GM19193 (cell line): ENCODE measurements around the gene LRRC74B.

Experiments used
- POLR2A ChIP-seq: IDR thresholded peaks from 4 replicates; pipeline ENCODE4 v1.6.1; 2011; ENCODE audit not compliant: insufficient read depth, insufficient read length; ENCODE audit errors: extremely low read depth

Gene LRRC74B

DNA sequence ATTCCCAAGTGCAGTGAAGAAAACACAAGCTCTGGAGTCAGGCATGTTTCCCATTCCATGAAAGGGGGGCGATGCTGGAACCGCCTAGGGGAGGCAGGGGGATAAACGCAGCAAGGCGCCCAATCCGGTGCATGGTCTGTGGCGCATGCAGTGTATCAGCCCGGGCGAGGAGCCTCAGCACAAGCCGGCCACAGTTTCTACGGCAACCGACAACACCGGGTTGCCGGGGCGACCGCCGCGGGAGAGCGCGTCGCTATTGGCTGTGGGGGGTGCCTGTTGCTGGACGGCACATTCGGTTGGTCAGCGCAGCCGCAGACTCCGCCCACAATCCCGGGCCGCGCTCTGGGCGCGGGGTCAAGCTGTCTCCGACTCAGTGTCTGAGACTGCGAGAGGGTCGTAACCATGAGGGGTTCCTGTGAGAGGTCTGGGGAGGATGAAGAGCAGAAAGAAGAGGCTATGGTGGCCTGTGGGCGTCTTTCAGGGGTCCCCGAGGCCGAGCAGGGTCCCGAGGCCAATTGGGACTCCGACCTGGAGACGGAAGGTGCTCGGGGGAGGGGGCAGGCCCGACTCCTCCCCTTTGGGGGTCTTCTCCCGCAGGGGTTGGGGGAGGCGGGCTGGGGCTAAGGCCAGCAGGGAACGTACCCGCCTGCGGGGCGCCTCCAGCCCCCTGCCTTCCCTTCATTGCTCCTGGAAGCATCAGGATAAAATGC is at the start of gene LRRC74B:
Gene LRRC74B, plus strand, starts transcription at position 362 of the 710 bp plus-strand sequence. Its CDS starts 41 bp downstream, at position 403.
- no peak for TF ChIP-seq POLR2A

DNA sequence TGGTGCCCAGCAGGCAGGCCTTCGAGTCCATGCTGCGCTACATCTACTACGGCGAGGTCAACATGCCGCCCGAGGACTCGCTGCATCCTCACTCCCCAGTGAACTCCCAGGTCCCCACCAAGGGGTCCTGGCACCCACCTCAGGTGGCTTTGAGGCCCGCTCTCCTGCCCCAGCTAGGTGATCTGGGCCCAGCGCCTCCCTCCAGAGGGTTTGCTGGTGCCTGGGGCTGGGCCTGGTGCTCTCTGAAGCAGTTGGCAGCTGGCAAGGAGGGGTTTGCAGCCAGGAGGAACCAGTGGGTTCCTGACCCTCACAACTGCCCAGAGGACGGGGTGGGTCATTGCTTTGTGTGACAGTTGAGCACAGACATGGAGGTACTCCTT is 49.7 kb upstream of the LRRC74B start:
- TF ChIP-seq POLR2A, result no peak

DNA sequence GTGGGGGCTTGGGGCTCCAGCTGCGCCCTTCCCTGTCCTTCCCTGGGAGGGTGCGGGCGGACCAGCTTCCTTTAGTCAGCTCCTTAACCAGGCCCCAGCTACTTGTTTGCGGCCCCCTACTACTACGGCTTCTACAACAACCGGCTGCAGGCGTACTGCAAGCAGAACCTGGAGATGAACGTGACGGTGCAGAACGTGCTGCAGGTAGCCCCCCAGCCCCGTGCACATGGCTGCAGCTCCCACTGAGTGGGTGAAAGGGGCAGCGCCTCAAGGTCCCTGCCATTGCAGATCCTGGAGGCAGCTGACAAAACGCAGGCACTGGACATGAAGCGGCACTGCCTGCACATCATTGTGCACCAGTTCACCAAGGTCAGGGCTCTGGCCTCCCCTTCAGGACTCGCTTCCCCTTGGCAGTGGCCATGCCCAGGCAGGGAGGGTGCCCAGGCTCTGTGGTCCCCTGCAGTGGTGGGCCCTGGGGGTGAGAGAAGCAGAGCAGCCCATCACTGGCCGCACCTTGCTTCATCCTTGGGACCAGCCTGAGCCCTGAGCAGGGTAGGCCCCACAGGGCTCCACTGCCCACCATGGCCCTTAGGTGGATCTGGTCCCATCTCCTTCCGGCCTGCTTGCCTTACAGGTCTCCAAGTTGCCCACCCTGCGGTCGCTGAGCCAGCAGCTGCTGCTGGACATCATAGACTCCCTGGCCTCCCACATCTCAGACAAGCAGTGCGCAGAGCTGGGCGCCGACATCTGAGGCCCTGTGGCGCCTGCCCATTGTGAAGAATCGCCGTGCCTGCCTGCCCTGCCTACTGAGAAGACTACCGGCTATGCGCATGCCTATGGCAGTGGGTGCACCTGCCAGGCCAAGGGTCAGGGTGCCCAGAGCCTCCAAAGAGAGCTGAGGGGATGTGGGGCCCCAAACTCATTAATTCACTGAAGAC is 48.9 kb upstream of the LRRC74B start:
- peak; percentile 7 for TF ChIP-seq POLR2A

- TF ChIP-seq POLR2A, result no peak
These were observed 48.0 kb upstream of the LRRC74B start for GRCh38 chr22:20997536-20998257.

- TF ChIP-seq POLR2A, result peak; percentile 8
These were observed 47.1 kb upstream of the LRRC74B start for GRCh38 chr22:20998411-20999336.

- no peak for TF ChIP-seq POLR2A
These were observed 46.2 kb upstream of the LRRC74B start for GRCh38 chr22:20999350-21000206.

DNA sequence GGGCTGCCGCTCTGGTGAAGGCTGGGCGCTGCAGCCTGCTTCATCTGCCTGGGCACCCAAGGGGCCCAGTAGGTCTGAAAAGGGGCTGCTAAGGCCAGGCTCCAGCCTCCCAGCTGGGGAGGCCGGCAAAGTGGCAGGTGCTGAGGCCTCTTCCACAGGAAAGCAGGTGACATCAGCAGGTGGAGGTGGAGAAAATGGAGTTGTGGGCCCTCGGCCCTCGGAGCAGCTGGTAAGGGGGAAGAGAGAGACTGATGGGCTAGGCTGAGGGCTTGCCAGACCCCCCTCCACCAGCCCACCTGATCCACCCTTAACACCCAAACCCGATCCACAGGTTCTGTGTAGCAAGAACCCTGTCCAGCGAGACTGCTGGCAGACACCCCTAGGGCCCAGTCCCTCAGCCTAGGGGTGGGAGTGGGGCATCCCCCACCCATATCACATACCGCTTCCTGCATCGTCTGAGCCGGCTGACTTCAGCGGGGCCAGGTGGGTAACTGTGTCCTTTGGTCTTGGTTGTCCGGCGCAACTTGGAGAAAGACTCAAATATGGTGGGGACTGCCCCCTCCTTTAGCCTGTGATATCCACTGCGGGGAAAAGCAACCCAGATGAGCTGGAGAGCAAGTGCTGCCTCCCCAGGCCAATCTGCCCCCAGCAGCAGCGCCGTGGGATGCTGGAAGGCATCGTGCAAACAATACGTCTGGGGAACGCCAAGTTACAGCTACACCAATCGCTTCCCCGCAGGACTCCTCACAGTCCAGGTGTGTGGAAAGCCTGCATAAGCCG is 45.3 kb upstream of the LRRC74B start:
- TF ChIP-seq POLR2A, result peak; percentile 35

DNA sequence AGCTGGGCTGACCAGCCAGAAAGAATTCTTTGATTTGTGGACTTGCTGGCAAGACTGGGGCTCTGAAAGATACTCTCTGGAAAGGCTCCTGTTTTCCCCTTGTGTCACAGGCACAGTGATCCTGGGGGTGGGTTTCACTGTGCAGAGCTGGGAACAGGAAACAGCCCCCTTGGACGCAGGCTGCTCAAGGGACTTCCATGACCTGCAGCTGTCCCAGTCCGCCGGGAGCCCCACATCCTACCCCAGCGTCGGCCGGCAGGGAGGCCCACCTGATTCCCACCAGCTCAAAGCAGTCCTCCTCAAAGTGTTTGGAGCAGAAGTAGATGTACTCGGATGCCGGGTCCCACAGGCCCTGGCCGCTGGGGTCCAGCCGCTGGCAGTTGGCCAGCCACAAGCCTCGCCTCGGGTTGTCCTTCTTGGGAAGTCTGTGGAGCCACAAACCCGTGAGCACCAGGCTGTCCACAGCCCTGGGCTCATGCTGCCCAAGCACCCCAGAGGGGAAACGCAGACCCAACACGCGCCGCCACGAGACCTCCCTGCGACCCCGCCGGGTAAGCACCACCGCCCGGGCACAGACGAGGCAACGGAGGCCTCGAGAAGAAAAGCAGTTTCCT is 44.7 kb upstream of the LRRC74B start:
- TF ChIP-seq POLR2A, result no peak

- peak; percentile 98 for TF ChIP-seq POLR2A
These were observed 44.0 kb upstream of the LRRC74B start, which contains the start of gene THAP7 for GRCh38 chr22:21001601-21002325. Gene THAP7, minus strand, starts transcription at chr22:21002118. Its CDS starts 207 bp downstream, at chr22:21001911.

DNA sequence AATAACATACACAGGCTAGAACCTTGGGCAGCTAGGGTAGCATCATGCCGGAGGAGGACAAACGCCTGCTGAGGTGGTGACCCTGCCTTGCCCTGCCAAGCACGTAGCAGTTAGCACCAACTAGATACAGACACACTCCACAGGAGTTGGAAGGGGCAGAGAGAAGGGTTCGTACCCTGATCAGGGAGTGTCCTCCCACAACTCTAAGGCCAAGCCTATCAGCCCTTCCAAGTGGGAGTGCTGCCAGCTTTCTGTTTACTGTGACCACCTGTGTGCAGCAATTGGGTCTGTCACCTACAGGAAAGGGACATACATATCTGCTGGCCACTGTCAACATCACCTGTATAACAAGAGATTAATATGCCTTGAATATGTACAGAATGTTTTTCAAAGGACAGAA is 42.0 kb upstream of the LRRC74B start:
- no peak for TF ChIP-seq POLR2A

GRCh38 chr22:21009638-21010425 is 35.9 kb upstream of the LRRC74B start:
- TF ChIP-seq POLR2A, result no peak
